Stimulated activated naive B cell treated with anti-CD40 and anti-IgM and Interleukin-4, amounts not matched to agents 10 μg/mL and 1 μg/mL and 100 μg/mL, for 72 hours (primary cell): ENCODE measurements around the gene BLOC1S5.

Experiments used
- ATAC-seq, 2 donors: fragments of 150-1000 bp; cut with Tn5 transposase; replicated peaks; 2 replicates each; pipeline ENCODE4 v1.10.0; 2021; ENCODE audit warnings: moderate library complexity in 1 of 2
- DNase-seq: peaks from one replicate; pipeline ENCODE4 v3.0.0; 2021
- H3K27ac Mint-ChIP-seq: one replicate; pipeline ENCODE4 v1.8.0; 2022; ENCODE audit warnings: mild to moderate bottlenecking, mixed read lengths
- H3K27me3 Mint-ChIP-seq, 2 donors: one replicate each; pipeline ENCODE4 v1.8.0; 2022; ENCODE audit warnings: mixed read lengths in 2 of 2
- H3K36me3 Mint-ChIP-seq, 2 donors: one replicate each; pipeline ENCODE4 v1.8.0; 2022; ENCODE audit warnings: mixed read lengths in 2 of 2, mild to moderate bottlenecking in 1 of 2
- H3K4me1 Mint-ChIP-seq, 2 donors: one replicate each; pipeline ENCODE4 v1.8.0; 2022; ENCODE audit warnings: mixed read lengths in 2 of 2, mild to moderate bottlenecking in 1 of 2
- H3K4me3 Mint-ChIP-seq, 2 donors: one replicate each; pipeline ENCODE4 v1.8.0; 2022; ENCODE audit warnings: mild to moderate bottlenecking in 2 of 2, mixed read lengths in 2 of 2, moderate library complexity in 1 of 2
- H3K9me3 Mint-ChIP-seq, 2 donors: one replicate each; pipeline ENCODE4 v1.8.0; 2022; ENCODE audit warnings: mixed read lengths in 2 of 2, mild to moderate bottlenecking in 1 of 2

BLOC1S5 gene, protein sequence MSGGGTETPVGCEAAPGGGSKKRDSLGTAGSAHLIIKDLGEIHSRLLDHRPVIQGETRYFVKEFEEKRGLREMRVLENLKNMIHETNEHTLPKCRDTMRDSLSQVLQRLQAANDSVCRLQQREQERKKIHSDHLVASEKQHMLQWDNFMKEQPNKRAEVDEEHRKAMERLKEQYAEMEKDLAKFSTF

DNA sequence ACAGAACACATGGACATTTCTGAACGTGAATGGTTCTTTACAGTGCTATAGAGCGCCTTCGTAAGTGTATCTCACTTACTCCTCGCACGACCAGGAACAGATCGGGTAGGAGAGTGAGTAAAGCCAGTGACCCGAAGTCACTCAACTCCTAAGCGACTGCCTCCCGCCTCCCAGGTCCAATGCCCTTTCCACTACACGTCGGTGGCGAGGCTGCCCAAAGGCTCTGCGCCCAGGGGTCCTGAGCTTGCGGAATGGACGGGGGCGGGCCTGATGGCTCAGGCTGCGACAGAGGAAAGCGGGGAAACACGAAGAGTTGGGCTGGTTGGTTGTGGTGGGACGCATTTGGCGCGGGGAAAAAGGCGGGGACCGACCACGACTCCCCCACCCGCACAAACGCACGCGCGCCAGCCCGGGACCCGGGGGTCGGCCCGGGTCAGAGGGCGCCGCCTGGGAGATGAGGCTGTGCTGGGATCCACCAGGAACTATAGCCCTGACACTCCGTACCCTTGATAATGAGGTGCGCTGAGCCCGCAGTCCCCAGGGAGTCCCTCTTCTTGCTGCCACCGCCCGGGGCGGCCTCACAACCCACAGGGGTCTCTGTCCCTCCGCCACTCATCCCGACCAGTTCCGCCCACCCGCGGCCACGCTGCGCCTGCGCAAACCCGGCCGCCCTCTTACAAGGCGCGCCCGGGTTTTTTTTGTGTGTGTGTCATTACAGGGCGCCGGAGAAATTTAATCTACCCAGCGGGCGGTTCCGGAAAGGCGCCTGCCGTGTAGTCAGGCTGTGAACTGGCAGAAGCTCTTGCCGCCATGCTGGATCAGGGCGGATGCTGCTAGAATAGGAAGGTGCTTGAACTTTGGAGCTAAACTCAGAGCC lies at the start of gene BLOC1S5:
TSS of gene BLOC1S5 (minus strand) at position 629 of the 877 bp plus-strand sequence. CDS start at position 616, 13 bp downstream.
- DNase-seq: peak; percentile 98
- peaks cover 15 to 23% of the 10 kb centered on the region in 2 donors for H3K4me1 Mint-ChIP-seq
- H3K36me3 Mint-ChIP-seq: peaks cover 6 to 9% of the 10 kb centered on the region in 2 donors
- peak within 1 kb of the TSS; percentile 98 for H3K27ac Mint-ChIP-seq
- no peaks in the 10 kb centered on the region for H3K27me3 Mint-ChIP-seq
- ATAC-seq: peak; percentile 91 to 93
- H3K9me3 Mint-ChIP-seq: no peaks in the 10 kb centered on the region
- peak within 1 kb of the TSS; percentile 90 to 97 for H3K4me3 Mint-ChIP-seq

DNA sequence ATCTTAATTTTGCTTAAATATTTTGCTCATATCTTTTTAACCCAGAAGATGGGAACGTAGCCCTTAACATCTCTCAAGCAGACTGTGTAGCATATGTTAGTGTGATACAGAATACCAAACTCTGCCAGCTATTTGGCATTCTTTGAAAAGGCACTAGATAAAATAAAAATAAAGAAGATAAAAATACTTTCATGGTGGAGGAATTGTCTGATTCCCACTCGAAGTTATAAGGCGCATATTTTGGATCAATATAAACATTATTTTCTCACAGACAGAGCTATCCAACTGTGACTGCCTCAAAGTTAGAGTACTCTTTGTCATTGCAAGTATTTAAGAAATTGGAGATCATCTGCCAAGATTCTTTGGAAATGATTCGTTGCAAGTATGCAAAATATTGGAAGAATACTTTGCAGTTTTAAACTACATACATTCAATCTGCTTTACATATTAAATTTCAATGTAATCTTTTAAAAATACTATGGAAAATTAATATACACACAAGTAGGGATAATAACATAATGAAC lies 49.0 kb upstream of the BLOC1S5 start:
- no peaks in the 10 kb centered on the region for H3K36me3 Mint-ChIP-seq
- no peak overlapping the region for H3K27ac Mint-ChIP-seq
- ATAC-seq (no peak), DNase-seq (no peak)
- H3K4me3 Mint-ChIP-seq: no peak overlapping the region
- peaks cover 0 to under 1% of the 10 kb centered on the region in 2 donors for H3K9me3 Mint-ChIP-seq
- no peaks in the 10 kb centered on the region for H3K4me1 Mint-ChIP-seq
- H3K27me3 Mint-ChIP-seq: peaks cover 25 to 40% of the 10 kb centered on the region in 2 donors

DNA sequence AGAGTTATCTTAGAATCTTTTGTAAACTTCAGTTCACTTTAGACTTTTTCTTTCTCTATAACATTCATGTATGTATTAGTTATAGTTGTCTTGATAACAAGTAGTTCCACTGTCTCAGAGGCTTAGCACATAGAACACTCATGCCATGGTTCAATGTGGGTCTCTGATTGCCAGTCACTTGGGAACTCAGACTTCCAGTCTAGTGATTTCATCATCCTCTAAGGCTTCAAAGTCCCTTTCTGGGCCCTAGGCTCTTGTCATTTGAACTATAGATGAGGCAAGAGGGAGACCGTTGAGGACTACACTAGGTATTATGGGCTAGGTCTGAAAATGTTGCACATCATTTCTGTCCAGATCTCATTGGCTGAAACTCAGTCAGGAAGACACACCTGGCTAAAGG lies 46.5 kb upstream of the BLOC1S5 start:
- Mint-ChIP-seq H3K4me3 (no peak overlapping the region), H3K27ac (no peak overlapping the region), H3K4me1 (no peaks in the 10 kb centered on the region), H3K36me3 (peaks cover 1 to 5% of the 10 kb centered on the region in 2 donors), H3K9me3 (peaks cover 1 to 4% of the 10 kb centered on the region in 2 donors), H3K27me3 (peaks cover 44 to 64% of the 10 kb centered on the region in 2 donors)
- ATAC-seq (no peak), DNase-seq (no peak)

DNA sequence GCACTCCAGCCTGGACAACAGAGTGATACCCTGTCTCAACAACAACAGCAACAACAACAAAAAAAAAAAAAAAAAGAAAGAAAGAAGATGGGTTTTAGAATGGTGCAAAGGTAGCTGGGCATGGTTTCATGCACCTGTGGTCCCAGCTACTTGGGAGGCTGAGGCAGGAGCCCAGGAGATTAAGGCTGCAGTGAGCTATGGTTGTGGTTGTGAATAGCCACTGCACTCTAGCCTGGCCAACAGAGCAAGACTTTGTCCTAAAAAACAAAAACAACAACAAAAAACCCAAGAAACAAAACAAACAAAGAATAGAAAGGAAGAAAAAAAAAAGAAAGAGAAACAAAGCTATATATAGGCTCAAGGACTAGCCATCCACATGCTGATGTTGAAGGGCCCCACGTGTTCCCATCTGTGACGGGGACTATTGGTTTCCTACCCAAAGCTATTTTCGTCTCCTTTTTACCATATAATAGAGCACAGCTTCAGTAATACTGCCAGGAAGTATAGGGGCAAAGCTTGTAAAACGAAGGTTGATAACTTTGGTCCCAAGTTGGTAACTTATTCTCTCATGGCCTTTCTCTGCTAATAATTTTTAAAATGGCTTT lies 46.0 kb upstream of the BLOC1S5 start:
- no peak overlapping the region for H3K27ac Mint-ChIP-seq
- no peak overlapping the region for H3K4me3 Mint-ChIP-seq
- no peaks in the 10 kb centered on the region for H3K4me1 Mint-ChIP-seq
- H3K36me3 Mint-ChIP-seq: peaks cover 1 to 5% of the 10 kb centered on the region in 2 donors
- ATAC-seq: no peak
- DNase-seq: no peak
- peaks cover 39 to 66% of the 10 kb centered on the region in 2 donors for H3K27me3 Mint-ChIP-seq
- H3K9me3 Mint-ChIP-seq: peaks cover 1 to 4% of the 10 kb centered on the region in 2 donors

DNA sequence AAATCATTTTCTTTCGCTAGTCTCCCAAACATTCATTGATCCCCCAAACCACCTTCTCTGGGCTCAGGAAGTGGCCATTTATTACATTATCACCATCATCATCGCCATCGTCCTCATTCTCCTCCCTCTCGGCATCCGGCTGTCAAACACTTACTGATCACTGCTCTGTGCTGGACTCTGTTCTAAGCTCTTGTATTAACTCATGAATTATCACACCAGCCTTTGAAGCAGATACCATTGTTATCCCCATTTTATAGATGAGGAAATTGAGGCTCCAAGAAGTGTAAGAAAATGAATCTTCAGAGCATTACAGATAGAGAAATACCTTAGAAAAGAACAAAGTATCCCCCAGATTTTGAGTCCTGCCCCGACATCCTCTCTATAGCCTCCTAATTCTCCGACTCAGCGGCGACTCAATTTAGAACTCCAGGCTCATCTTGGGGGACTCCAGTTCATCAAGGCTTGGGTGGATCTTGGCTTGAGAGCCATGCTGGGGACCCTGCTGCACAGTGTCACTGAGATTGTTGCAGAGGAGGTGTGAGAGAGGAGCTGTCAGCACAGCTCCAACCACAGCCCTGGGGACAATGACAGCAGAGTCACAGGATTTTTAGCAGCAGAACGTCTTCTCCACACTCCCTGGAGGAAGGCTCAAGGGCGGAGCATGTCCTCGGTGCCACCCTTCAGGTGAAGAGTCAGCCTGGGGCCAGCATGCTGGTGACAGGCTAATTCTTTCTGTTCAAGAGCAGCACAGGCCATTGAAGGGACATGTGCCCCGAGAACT lies 44.8 kb upstream of the BLOC1S5 start:
- H3K36me3 Mint-ChIP-seq: peaks cover 1 to 5% of the 10 kb centered on the region in 2 donors
- ATAC-seq (no peak), DNase-seq (no peak)
- no peaks in the 10 kb centered on the region for H3K4me1 Mint-ChIP-seq
- no peak overlapping the region for H3K4me3 Mint-ChIP-seq
- peaks cover 40 to 56% of the 10 kb centered on the region in 2 donors for H3K27me3 Mint-ChIP-seq
- no peak overlapping the region for H3K27ac Mint-ChIP-seq
- H3K9me3 Mint-ChIP-seq: peaks cover 1 to 4% of the 10 kb centered on the region in 2 donors

DNA sequence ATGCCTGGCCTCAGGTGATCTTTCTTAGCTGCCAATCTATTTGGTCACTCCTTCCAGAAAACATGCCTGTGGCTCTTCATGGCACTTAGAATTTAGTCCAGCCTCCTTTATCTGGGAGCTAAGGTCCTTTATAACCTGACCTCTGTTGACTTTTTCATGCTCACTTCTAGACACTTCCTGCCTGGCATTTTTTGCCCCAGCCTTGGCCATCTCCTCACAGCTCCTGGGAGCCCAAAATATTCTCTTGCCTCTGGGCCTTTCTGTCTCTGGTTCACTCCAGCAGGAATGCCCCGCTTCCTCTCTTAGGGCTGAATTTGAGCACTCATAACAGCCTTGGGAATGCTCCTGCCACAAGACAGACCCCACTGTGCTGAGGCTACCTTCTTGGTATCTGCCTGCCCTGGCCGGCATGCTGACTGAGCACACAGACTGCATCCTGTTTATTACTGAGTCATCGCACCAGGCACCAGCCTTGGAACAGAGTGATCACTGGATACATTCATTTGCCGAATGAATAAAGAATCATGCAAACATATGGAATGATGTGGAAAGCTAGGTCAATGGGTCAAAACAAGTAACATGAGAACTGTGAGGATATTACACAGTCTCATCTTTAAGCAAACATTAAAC lies 44.0 kb upstream of the BLOC1S5 start:
- H3K4me3 Mint-ChIP-seq: no peak overlapping the region
- ATAC-seq (no peak), DNase-seq (no peak)
- peaks cover 41 to 54% of the 10 kb centered on the region in 2 donors for H3K27me3 Mint-ChIP-seq
- H3K9me3 Mint-ChIP-seq: peaks cover 1 to 4% of the 10 kb centered on the region in 2 donors
- H3K4me1 Mint-ChIP-seq: no peaks in the 10 kb centered on the region
- H3K36me3 Mint-ChIP-seq: peaks cover 1 to 5% of the 10 kb centered on the region in 2 donors
- no peak overlapping the region for H3K27ac Mint-ChIP-seq

DNA sequence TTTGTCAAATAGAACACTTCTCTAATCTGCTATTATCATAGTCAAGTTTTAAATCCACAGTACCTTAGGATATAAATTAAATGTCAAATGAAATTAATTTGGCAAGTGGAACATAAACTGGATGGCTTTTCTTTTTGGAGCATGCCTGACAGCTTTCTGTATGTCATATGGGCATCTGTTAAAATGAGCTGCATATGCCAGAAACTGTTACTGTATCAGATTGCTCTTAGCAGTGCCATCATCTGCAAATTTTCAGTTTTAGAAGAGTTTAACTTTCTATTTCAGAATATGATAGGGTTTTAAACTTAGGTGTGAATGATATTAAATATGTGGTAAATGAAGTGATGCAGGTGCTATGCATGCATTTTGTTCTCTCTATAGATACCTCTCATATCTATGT lies 41.6 kb upstream of the BLOC1S5 start:
- Mint-ChIP-seq H3K27ac (no peak overlapping the region), H3K36me3 (peaks cover 3 to 9% of the 10 kb centered on the region in 2 donors), H3K4me1 (peaks cover 4 to 16% of the 10 kb centered on the region in 2 donors), H3K27me3 (peaks cover 41 to 47% of the 10 kb centered on the region in 2 donors), H3K4me3 (no peak overlapping the region), H3K9me3 (peaks cover 1 to 4% of the 10 kb centered on the region in 2 donors)
- ATAC-seq: no peak
- no peak for DNase-seq

DNA sequence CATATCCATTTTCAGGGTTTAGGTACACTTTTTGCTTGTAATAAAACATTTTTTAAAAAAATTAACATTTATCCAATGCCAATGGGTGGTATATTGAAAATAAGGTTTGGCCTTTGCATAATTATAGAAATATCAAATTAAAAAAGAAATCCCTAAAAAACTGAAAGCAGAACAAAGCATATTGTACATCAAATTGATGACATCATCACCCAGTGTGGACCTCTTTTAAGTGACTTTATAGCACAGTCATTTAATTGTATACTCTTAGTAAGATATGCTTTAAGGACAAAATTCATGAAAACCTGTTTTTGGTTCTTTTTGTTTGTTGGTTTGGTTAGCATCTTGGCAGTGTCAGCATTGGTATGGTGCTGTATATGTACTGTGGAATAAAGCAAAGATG lies 39.5 kb upstream of the BLOC1S5 start:
- H3K27ac Mint-ChIP-seq: no peak overlapping the region

DNA sequence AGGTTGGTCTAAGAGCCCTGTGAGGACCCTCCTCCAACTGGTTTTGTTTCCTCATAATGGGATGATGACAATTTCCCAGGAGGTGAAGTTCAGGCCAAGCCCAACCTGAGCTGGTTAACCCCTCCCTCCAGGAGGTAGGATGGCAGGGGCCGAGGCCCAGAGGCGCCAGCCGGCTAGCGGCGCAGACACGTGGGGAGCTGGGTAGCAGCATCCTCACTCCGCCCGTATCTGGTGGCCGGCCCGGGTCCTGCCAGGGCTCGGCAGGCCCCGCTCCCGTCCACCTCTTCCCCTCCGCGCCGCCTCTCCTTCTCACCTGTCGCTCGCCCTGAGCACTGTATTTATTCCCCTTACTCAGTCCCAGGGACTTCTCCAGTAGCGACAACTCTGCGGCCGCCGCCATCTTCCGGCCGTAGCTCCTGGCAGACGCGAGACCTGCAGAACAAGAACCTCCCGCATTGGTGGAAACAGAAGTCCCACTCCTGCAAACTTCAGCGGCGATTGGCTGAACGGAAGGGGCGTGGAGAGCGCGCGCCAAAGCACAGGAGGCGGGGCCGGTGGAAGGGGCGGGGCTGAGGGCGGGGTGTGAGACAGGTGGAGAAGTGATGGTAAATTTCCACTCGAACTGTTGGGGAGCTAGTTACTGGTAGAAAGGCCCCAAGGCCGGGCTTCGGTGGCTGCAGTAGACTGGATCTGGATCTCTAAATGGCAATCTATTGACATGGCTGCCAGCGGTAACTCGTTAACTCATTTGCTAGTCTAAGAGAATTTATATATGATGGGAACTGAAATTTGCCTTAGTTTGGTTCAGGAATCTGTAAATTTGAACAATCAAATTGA lies 38.2 kb upstream of the BLOC1S5 start, which contains the start of gene EEF1E1:
TSS of gene EEF1E1 (minus strand) at position 427 of the 837 bp plus-strand sequence. CDS start at position 400, 27 bp downstream.
- Mint-ChIP-seq H3K9me3 (no peaks in the 10 kb centered on the region), H3K27me3 (peaks cover 17 to 19% of the 10 kb centered on the region in 2 donors), H3K27ac (peak within 1 kb of the TSS; percentile 97), H3K4me1 (peaks cover 13 to 29% of the 10 kb centered on the region in 2 donors), H3K4me3 (peak within 1 kb of the TSS; percentile 93 to 96), H3K36me3 (peaks cover 11 to 20% of the 10 kb centered on the region in 2 donors)
- ATAC-seq (peak; percentile 99), DNase-seq (peak; percentile 89)

More for the DNA sequence above, 39.5 kb upstream of the BLOC1S5 start:
- Mint-ChIP-seq H3K9me3 (peaks cover 1 to 4% of the 10 kb centered on the region in 2 donors), H3K27me3 (peaks cover 31 to 32% of the 10 kb centered on the region in 2 donors), H3K4me3 (no peak overlapping the region), H3K36me3 (peaks cover 11 to 20% of the 10 kb centered on the region in 2 donors), H3K4me1 (peaks cover 13 to 29% of the 10 kb centered on the region in 2 donors)
- ATAC-seq (no peak), DNase-seq (no peak)

DNA sequence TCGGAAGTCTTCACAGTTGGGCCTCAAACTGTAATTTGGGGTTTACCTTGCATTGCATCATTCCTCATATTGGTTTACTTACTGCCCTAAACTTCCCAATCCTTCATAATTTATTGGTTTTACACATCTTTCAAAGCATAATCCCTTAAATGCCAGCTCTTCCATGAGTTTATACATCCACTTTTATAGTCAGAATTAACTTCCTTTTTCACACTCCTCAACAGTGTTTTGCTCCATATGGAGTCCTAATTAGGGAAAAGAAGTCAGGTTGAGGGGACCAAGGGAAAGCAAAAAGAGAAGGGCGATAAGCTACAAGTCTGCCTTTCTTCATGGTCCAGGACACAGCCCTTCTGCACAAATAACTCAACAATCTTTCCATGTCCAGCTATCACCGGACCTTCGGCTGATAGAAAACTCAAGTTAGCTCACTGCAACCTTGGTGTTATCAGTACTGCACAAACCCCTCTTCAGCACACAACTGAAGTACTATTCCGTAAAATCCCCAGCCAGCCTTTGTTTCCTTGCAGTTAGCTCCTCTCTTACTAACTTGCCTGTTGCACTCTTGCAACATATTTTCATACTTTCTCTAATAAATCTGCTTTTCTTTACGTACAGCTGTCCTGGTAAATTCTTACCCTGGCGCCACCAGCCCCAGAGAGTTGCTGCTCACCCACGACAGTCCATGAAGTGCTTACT lies 36.1 kb upstream of the BLOC1S5 start:
- Mint-ChIP-seq H3K4me1 (peaks cover 15 to 29% of the 10 kb centered on the region in 2 donors), H3K27me3 (peaks cover 0 to 6% of the 10 kb centered on the region in 2 donors), H3K36me3 (peaks cover 14 to 19% of the 10 kb centered on the region in 2 donors), H3K9me3 (no peaks in the 10 kb centered on the region), H3K27ac (no peak overlapping the region), H3K4me3 (peak overlapping the region; percentile 30 to 36)
- DNase-seq (no peak), ATAC-seq (no peak)

DNA sequence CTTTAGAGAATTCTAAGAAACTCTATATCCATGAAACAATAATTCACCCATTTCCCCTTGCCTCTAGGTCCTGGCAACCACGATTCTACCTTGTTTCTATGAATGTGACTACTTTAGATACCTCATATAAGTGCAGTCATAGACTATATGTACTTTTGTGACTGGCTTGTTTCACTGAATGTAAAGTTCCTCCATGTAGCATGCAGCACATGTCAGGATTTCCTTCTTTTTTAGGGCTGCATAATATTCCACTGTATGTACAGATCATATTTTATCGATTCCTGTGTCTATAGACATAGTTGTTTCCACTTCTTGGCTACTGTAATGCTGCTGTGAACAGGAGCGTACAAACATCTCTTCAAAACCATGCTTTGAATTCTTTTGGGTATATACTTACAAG lies 26.5 kb upstream of the BLOC1S5 start:
- Mint-ChIP-seq H3K27ac (no peak overlapping the region), H3K4me1 (peaks cover 3 to 10% of the 10 kb centered on the region in 2 donors), H3K36me3 (peaks cover 60 to 76% of the 10 kb centered on the region in 2 donors), H3K27me3 (no peaks in the 10 kb centered on the region), H3K4me3 (no peak overlapping the region), H3K9me3 (peaks cover 10 to 12% of the 10 kb centered on the region in 2 donors)
- DNase-seq (no peak), ATAC-seq (no peak)

DNA sequence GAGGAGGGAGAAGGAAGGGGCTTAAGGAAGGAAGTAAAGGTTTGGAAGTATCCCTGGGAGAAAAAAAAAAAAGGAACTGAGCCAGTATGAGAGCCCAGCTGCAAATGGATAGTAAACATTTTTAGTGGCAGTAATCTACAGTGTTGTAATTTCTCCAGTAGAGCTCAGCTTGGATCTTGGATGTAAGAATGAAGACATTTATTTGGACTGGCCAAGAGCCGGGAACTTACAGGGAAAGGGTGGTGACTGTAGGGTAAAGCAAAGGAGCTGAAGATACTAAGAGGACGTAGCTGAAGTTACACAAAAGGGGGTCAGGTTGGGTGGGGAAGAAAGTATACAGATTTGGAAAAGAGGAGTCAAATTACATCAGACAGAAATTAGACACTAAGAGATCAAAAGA lies 24.7 kb upstream of the BLOC1S5 start:
- H3K9me3 Mint-ChIP-seq: peaks cover 10 to 12% of the 10 kb centered on the region in 2 donors
- H3K4me3 Mint-ChIP-seq: no peak overlapping the region
- H3K27ac Mint-ChIP-seq: no peak overlapping the region
- H3K27me3 Mint-ChIP-seq: no peaks in the 10 kb centered on the region
- peaks cover 57 to 69% of the 10 kb centered on the region in 2 donors for H3K36me3 Mint-ChIP-seq
- peaks cover 3 to 10% of the 10 kb centered on the region in 2 donors for H3K4me1 Mint-ChIP-seq
- ATAC-seq (no peak), DNase-seq (no peak)
